Frontal cortex (tissue), 4 donors: Measurements from ENCODE around the gene CRBN. TPM values are rescaled to one million over a fixed set of nuclear protein-coding genes. Genes with fewer than 3 reads are reported as not detected.

ENCODE experiments used
- DNase-seq, 2 donors: peaks; one replicate each; pipeline ENCODE4 v3.0.0; 2012; ENCODE audit warnings: low spot score in 2 of 2
- FAIRE-seq: peaks from 2 replicates; lab custom pipeline; 2012; peaks lifted over from hg19 to GRCh38; lab: Jason Lieb, UNC
- small RNA-seq: library from RNA; depleted of rRNA; stranded (forward); fragments of <200 nt; gene quantifications from one replicate; pipeline ENCODE3, GENCODE V24; 2014
- total RNA-seq: library from RNA; depleted of rRNA; stranded (reverse); fragments of >200 nt; gene quantifications from one replicate; pipeline ENCODE4 v1.2.3, GENCODE V29; 2014
- donor health status: control.
- donor health status: control.
- donor health status: control.

CRBN gene
- total RNA-seq, 1 donor from 2014 or later = 194 TPM

GRCh38 chr3:3119393-3119851 lies 60.1 kb downstream of the CRBN start:
- DNase-seq = no peak

GRCh38 chr3:3117651-3118050 lies 61.8 kb downstream of the CRBN start:
- DNase-seq (no peak), FAIRE-seq (no peak)

More at GRCh38 chr3:3119393-3119851, 60.1 kb downstream of the CRBN start:
- FAIRE-seq = no peak

GRCh38 chr3:3113042-3113709 lies 66.3 kb downstream of the CRBN start:
- DNase-seq = no peak
- FAIRE-seq = no peak

- no peak for DNase-seq
Measured at GRCh38 chr3:3110749-3111361, 68.6 kb downstream of the CRBN start.

GRCh38 chr3:3110299-3110630 lies 69.2 kb downstream of the CRBN start, which contains the start of gene IL5RA:
IL5RA (minus strand) TSS chr3:3110374; CDS start chr3:3104984, 5,390 bp downstream.
- no peak for FAIRE-seq
- no peak for DNase-seq

More at GRCh38 chr3:3110749-3111361, 68.6 kb downstream of the CRBN start:
- no peak for FAIRE-seq

GRCh38 chr3:3109407-3110298 lies 69.8 kb downstream of the CRBN start:
- no peak for DNase-seq

GRCh38 chr3:3107858-3108257 lies 71.6 kb downstream of the CRBN start:
- FAIRE-seq = no peak
- DNase-seq = no peak

More at GRCh38 chr3:3109407-3110298, 69.8 kb downstream of the CRBN start:
- FAIRE-seq = no peak

- FAIRE-seq (no peak), DNase-seq (no peak)
Measured at GRCh38 chr3:3107181-3107580, 72.3 kb downstream of the CRBN start.

GRCh38 chr3:3105815-3106214 lies 73.7 kb downstream of the CRBN start:
- DNase-seq (no peak), FAIRE-seq (no peak)

GRCh38 chr3:3105246-3105645 lies 74.2 kb downstream of the CRBN start:
- DNase-seq (no peak), FAIRE-seq (no peak)

GRCh38 chr3:3102751-3103150 lies 76.7 kb downstream of the CRBN start:
- DNase-seq (no peak), FAIRE-seq (no peak)

GRCh38 chr3:3101660-3102458 lies 77.6 kb downstream of the CRBN start:
- DNase-seq (no peak), FAIRE-seq (no peak)

Small RNAs within 50 kb of the gene (small RNA-seq; reads per million reads assigned to genes)
- not detected for gene RF00416

Other genes with a start within 250 kb of the CRBN start
- gene IL5RA, start 69.3 kb downstream of the CRBN start, total RNA-seq = under 0.01 TPM
- gene TRNT1, start 52.8 kb downstream of the CRBN start, total RNA-seq = 70.5 TPM